Subcutaneous adipose tissue (tissue), 4 donors: ENCODE results near the gene FAAP20. TPM values are rescaled to one million over a fixed set of nuclear protein-coding genes. Genes with fewer than 3 reads are reported as not detected.

Experiments used
- total RNA-seq, 4 donors: library from RNA; depleted of rRNA; stranded (reverse); fragments of >200 nt; gene quantifications; one replicate each; pipeline ENCODE4 v1.1.0, GENCODE V29; 2016
- TF ChIP-seq, protein P1 (sequence below): fragments of 450-650 bp; IDR thresholded peaks from one replicate; pipeline ENCODE4 v1.5.1; 2016; ENCODE audit warnings: low read depth, mild to moderate bottlenecking, control low read depth, antibody characterized with exemption, moderate library complexity

FAAP20 gene
- total RNA-seq, 4 donors from 2014 or later, result 15.8 to 41.1 (median 34.1) TPM

DNA sequence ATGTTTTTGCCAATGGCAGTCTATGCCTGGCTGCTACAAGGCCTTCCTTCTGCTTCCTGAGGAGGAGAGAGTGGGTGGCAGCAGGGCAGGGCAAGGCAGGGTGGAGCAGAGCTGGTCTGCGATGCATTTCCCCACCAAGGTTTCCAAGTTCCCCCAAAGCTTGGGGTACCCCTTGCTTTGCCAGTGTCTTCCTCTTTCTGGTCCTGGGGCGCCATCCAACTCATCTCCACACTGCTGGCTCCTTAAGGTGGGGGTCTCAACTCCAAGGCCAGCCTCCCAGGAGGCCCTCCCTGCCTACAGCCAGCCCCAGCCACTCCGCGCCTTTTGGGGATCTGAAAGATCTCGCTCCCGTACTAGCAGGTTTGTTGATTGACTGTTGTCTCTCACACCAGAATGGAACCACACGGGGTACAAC lies 29.6 kb upstream of the FAAP20 start:
- TF ChIP-seq, protein P1, sequence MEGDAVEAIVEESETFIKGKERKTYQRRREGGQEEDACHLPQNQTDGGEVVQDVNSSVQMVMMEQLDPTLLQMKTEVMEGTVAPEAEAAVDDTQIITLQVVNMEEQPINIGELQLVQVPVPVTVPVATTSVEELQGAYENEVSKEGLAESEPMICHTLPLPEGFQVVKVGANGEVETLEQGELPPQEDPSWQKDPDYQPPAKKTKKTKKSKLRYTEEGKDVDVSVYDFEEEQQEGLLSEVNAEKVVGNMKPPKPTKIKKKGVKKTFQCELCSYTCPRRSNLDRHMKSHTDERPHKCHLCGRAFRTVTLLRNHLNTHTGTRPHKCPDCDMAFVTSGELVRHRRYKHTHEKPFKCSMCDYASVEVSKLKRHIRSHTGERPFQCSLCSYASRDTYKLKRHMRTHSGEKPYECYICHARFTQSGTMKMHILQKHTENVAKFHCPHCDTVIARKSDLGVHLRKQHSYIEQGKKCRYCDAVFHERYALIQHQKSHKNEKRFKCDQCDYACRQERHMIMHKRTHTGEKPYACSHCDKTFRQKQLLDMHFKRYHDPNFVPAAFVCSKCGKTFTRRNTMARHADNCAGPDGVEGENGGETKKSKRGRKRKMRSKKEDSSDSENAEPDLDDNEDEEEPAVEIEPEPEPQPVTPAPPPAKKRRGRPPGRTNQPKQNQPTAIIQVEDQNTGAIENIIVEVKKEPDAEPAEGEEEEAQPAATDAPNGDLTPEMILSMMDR, result no peak

DNA sequence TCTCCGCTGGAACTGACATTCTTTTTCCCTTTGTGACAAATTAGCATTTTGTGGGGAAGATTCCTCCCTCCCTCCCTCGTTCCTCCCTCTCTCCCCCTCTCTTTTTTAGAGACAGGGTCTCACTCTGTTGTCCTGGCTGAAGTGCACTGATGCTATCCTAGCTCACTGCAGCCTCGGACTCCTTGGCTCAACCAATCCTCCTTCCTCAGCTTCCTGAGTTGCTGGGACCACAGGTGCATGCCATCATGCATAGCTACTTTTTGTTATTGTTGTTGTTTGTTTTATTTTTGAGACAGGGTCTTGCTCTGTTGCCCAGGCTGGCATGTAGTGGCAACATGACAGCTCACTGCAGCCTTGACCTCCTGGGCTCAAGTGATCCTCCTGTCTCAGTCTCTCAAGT lies 26.7 kb upstream of the FAAP20 start:
- TF ChIP-seq, protein P1, result no peak

DNA sequence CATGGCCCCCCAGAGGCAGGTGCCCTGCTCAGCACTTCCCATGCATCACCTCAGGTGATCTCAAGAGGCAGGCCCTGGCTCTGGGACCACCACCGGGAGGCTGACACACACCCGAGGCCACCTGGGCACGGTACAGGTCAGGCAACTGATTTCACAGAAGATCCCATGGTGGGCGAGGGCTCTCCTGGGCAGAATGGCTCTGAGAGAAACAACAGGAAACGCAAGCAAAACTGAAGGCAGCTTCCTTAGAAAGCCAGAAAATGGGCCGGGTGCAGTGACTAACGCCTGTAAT lies 22.1 kb upstream of the FAAP20 start:
- TF ChIP-seq, protein P1, result no peak

DNA sequence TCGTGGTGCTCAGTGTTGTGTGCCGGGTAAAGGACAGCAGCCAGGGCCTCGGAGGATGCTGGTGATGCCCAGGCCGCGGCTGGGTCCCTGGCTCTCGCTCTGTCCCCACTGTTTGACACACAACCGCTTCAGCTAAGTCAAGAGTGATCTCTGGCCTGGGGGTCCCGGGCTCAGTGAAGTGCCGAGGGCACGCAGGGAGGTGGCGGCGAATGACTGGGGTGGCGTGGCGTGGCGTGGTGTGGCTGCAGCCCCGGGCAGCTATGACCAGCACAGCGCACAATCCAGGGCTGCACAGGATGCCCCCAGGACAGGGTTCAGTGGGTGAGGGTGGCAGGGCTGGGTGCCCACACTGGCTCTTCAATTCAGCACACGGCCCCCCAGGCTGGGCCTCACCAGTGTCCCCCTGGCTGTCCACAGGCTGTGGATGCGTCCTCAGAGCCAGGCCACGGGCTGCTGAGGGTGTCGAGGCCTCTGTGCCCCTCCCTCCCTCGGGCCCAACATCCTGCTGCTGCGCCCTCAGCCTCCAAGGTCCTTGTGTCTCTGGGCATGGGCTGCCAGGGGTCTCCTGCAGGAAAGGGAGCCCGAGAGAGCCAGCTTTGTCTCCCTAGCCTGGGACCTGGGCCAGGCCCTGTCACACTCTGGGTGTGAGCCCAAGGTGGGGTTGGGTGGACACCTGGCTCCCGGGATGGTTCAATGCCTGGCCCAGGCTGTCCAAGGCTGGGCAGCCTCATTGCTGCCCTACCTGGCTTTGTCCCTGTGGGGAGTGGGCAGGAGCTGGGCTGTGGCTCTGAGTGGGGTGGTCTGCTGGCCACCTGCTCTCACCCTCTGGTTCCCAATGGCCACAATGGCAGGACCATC lies 21.6 kb upstream of the FAAP20 start:
- TF ChIP-seq, protein P1, result no peak

DNA sequence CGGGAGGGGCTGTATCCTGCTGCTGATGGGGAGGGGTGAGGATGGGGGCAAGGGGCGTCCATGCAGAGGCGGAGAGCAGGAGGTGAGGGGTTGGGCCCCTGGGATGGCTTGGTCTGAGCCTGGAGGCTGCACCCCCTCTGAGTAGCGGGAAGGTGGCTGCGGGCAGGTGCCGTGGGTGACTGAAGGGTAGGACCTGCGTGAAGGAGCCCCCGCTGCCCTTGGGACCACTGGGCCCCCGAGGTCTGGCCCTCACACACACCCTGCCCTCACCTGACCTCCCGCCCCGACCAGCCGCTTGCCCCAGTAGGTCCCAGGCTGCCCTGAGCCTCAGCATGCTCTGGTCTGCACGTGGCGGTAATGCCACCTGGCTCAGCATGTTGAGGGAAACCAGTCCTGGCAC lies 20.8 kb upstream of the FAAP20 start:
- TF ChIP-seq, protein P1, result no peak

DNA sequence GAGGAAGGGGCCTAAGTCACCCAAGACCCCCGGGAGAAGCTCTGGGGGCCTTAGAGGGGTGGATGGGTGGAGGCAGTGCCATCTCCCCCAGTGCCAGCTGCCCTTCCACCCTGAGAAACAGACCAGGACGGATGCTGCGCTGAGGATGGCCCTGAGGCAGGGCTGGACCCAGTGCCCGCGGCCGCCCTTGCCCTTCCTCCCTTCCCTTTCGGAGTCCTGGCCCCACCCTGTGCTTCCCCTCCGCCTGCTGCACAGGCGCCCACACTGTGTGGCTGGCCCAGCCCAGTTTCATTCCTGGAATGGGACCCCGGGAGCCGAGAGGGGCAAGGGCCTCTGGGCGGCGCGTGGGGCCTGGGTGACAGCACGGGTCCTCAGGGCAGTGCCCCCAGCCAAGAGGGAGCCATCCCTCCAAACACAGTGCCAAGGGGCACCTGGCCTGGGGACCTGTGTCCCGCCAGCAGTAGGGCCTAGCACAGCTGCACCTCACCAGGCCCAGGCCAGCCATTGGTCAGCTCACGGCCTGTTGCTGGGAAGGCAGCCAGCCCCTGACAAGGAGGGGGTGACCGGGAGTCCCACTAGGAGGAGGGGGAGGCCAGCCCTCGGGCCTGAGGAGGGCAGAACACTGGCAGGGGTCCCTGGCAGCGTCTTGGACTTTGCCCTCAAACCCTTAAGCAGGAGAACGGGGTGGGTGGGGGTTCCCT lies 20.1 kb upstream of the FAAP20 start:
- TF ChIP-seq, protein P1, result no peak
